ENCODE measurements around the gene INPP4B. TPM values are rescaled to one million over a fixed set of nuclear protein-coding genes. Genes with fewer than 3 reads are reported as not detected.

INPP4B gene
- total and polyA plus RNA-seq, 7 donors, result 1.5 to 16.8 (median 9.5) TPM

GRCh38 chr4:142341268-142341667 is 504.8 kb downstream of the INPP4B start:
- Histone ChIP-seq H3K27me3 (ENCODE audit: insufficient read depth in 3 of 3, low read length in 2 of 3) (no peaks in the 10 kb centered on the region), H3K4me3 (no peak overlapping the region), H3K36me3 (ENCODE audit: insufficient read depth in 1 of 2, low read depth in 1 of 2) (no peaks in the 10 kb centered on the region), H3K4me1 (no peaks in the 10 kb centered on the region), H3K27ac (no peak overlapping the region), H3K9me3 (peaks cover 5% of the 10 kb centered on the region)
- ATAC-seq (no peak), DNase-seq (no peak)
- WGBS, 3 donors, result 91 to 93% (median 93%) methylated on average over 4 of the region's 4 CpGs
- intact Hi-C loops (cut with DNase I), result no loop called here
- TF ChIP-seq CTCF (IDR thresholded peaks at IDR 0.05), result no peak

GRCh38 chr4:142339053-142339452 is 507.0 kb downstream of the INPP4B start:
- no peak for TF ChIP-seq CTCF (IDR thresholded peaks at IDR 0.05)
- 84 to 92% (median 90%) methylated on average over 1 of the region's 1 CpG for WGBS, 3 donors
- Histone ChIP-seq H3K4me1 (no peaks in the 10 kb centered on the region), H3K36me3 (ENCODE audit: insufficient read depth in 1 of 2, low read depth in 1 of 2) (no peaks in the 10 kb centered on the region), H3K27me3 (ENCODE audit: insufficient read depth in 3 of 3, low read length in 2 of 3) (no peaks in the 10 kb centered on the region), H3K9me3 (peaks cover 10% of the 10 kb centered on the region), H3K27ac (no peak overlapping the region), H3K4me3 (no peak overlapping the region)
- ATAC-seq (no peak), DNase-seq (no peak)
- intact Hi-C loops (cut with DNase I), result no loop called here

GRCh38 chr4:142336251-142336934 is 509.7 kb downstream of the INPP4B start:
- DNase-seq, result no peak
- ATAC-seq, result no peak
- no peak for TF ChIP-seq CTCF (IDR thresholded peaks at IDR 0.05)
- Histone ChIP-seq H3K27me3 (ENCODE audit: insufficient read depth in 3 of 3, low read length in 2 of 3) (no peaks in the 10 kb centered on the region), H3K36me3 (ENCODE audit: insufficient read depth in 1 of 2, low read depth in 1 of 2) (no peaks in the 10 kb centered on the region), H3K4me1 (no peaks in the 10 kb centered on the region), H3K9me3 (peaks cover 10% of the 10 kb centered on the region), H3K27ac (no peak overlapping the region), H3K4me3 (no peak overlapping the region)
- WGBS, 3 donors, result 92 to 94% (median 93%) methylated on average over 12 of the region's 12 CpGs
- intact Hi-C loops (cut with DNase I), result no loop called here

GRCh38 chr4:142334931-142335330 is 511.2 kb downstream of the INPP4B start:
- no peak for ATAC-seq
- H3K4me1 ChIP-seq, result no peaks in the 10 kb centered on the region
- no peaks in the 10 kb centered on the region for H3K36me3 ChIP-seq (ENCODE audit: insufficient read depth in 1 of 2, low read depth in 1 of 2)
- intact Hi-C loops (cut with DNase I), result no loop called here
- TF ChIP-seq CTCF (IDR thresholded peaks at IDR 0.05), result no peak
- H3K27me3 ChIP-seq (ENCODE audit: insufficient read depth in 3 of 3, low read length in 2 of 3), result no peaks in the 10 kb centered on the region
- no peak overlapping the region for H3K4me3 ChIP-seq
- no peak overlapping the region for H3K27ac ChIP-seq
- no peak for DNase-seq
- peaks cover 10% of the 10 kb centered on the region for H3K9me3 ChIP-seq

GRCh38 chr4:142331646-142332045 is 514.5 kb downstream of the INPP4B start:
- ATAC-seq (peak in 1 of 4 donors; percentile 39), DNase-seq (no peak)
- Histone ChIP-seq H3K4me3 (no peak overlapping the region), H3K36me3 (ENCODE audit: insufficient read depth in 1 of 2, low read depth in 1 of 2) (no peaks in the 10 kb centered on the region), H3K9me3 (peaks cover 9% of the 10 kb centered on the region), H3K27me3 (ENCODE audit: insufficient read depth in 3 of 3, low read length in 2 of 3) (no peaks in the 10 kb centered on the region), H3K27ac (no peak overlapping the region), H3K4me1 (no peaks in the 10 kb centered on the region)
- 60 to 80% (median 63%) methylated on average over 1 of the region's 1 CpG for WGBS, 3 donors
- intact Hi-C loops (cut with DNase I), result no loop called here
- no peak for TF ChIP-seq CTCF (IDR thresholded peaks at IDR 0.05)

All from psoas muscle (tissue), 8 donors.